Naive thymus-derived CD8-positive, alpha-beta T cell (primary cell): ENCODE measurements around the gene FLT1. TPM values are rescaled to one million over a fixed set of nuclear protein-coding genes. Genes with fewer than 3 reads are reported as not detected.

ENCODE experiments used
- ATAC-seq, 2 donors: fragments of 150-1000 bp; cut with Tn5 transposase in 1 of 2; sonication (Bioruptor Pico), chemical (Tn5 transposase) in 1 of 2; 1 replicate in 1 of 2; 2 replicates in 1 of 2; pipeline ENCODE4 v1.10.0; 2021; ENCODE audit warnings: mild to moderate bottlenecking in 2 of 2, moderate library complexity in 2 of 2
- POLR2A ChIA-PET: fragments of 350-600 bp; sonication (Branson Sonifier 250); formaldehyde crosslinking; loops from one replicate; lab custom pipeline; 2021; ENCODE audit warnings: antibody characterized with exemption; lab: Charles Lee
- DNase-seq, 10 donors: peaks; one replicate each; pipeline versions ENCODE4 v3.0.0 to v3.0.0-alpha.2; 2020 to 2022
- H3K27ac Mint-ChIP-seq, 10 donors: one replicate each; pipeline ENCODE4 v1.8.0; 2020 to 2022; ENCODE audit warnings: mild to moderate bottlenecking in 10 of 10, mixed read lengths in 10 of 10, moderate library complexity in 4 of 10, inconsistent platforms in 1 of 10
- H3K27me3 Mint-ChIP-seq, 5 donors: one replicate each; pipeline ENCODE4 v1.8.0; 2021 to 2022; ENCODE audit warnings: mixed read lengths in 5 of 5
- H3K36me3 Mint-ChIP-seq, 3 donors: one replicate each; pipeline ENCODE4 v1.8.0; 2020 to 2022; ENCODE audit warnings: mixed read lengths in 3 of 3, mild to moderate bottlenecking in 2 of 3, inconsistent platforms in 1 of 3
- H3K4me1 Mint-ChIP-seq, 4 donors: one replicate each; pipeline ENCODE4 v1.8.0; 2021 to 2022; ENCODE audit warnings: mixed read lengths in 4 of 4
- H3K4me3 Mint-ChIP-seq, 10 donors: one replicate each; pipeline ENCODE4 v1.8.0; 2020 to 2022; ENCODE audit warnings: mild to moderate bottlenecking in 10 of 10, mixed read lengths in 10 of 10, moderate library complexity in 6 of 10, inconsistent platforms in 1 of 10
- H3K9me3 Mint-ChIP-seq, 9 donors: one replicate each; pipeline ENCODE4 v1.8.0; 2020 to 2022; ENCODE audit warnings: mixed read lengths in 9 of 9, mild to moderate bottlenecking in 3 of 9, inconsistent platforms in 1 of 9, moderate library complexity in 1 of 9
- polyA plus RNA-seq, 3 donors: library from polyadenylated mRNA; unstranded; fragments of 300-500 nt; fragmentation: Illumina TruSeq; gene quantifications; one replicate each; pipeline ENCODE4 v1.2.3, GENCODE V29; 2021
- total RNA-seq, 8 experiments: library from RNA in 2 of 8; stranded (reverse) in 2 of 8; gene quantifications; one replicate each; pipeline ENCODE4 v1.2.3 and lab custom pipeline; 2021 to 2026

The FLT1 gene
- total and polyA plus RNA-seq, 5 experiments from 2014 or later: 0.97 to 2.4 (median 1.3) TPM

- ATAC-seq (no peak), DNase-seq (no peak)
- H3K9me3 Mint-ChIP-seq: no peaks in the 10 kb centered on the region
- peaks cover 0 to 2% (median 0%) of the 10 kb centered on the region in 4 donors for H3K4me1 Mint-ChIP-seq
- peak overlapping the region in 1 of 10 donors; percentile 48 for H3K27ac Mint-ChIP-seq
- POLR2A ChIA-PET: no interaction called here
- H3K27me3 Mint-ChIP-seq: no peaks in the 10 kb centered on the region
- H3K36me3 Mint-ChIP-seq: peaks cover 20 to 92% (median 30%) of the 10 kb centered on the region in 3 donors
- H3K4me3 Mint-ChIP-seq: no peak overlapping the region
Measured at GRCh38 chr13:28283600-28283999, 211.3 kb downstream of the FLT1 start.

- Mint-ChIP-seq H3K36me3 (peaks cover 14 to 91% (median 22%) of the 10 kb centered on the region in 3 donors), H3K27me3 (no peaks in the 10 kb centered on the region), H3K4me1 (peaks cover 0 to 2% (median 0%) of the 10 kb centered on the region in 4 donors), H3K4me3 (no peak overlapping the region), H3K27ac (peak overlapping the region in 1 of 10 donors; percentile 15), H3K9me3 (no peaks in the 10 kb centered on the region)
- ATAC-seq (no peak), DNase-seq (no peak)
- POLR2A ChIA-PET: no interaction called here
Measured at GRCh38 chr13:28282451-28282850, 212.5 kb downstream of the FLT1 start.

- H3K4me3 Mint-ChIP-seq: no peak overlapping the region
- H3K9me3 Mint-ChIP-seq: no peaks in the 10 kb centered on the region
- POLR2A ChIA-PET: no interaction called here
- no peak for ATAC-seq
- no peak for DNase-seq
- peaks cover 0 to 11% (median 3%) of the 10 kb centered on the region in 4 donors for H3K4me1 Mint-ChIP-seq
- H3K36me3 Mint-ChIP-seq: peaks cover 4 to 79% (median 14%) of the 10 kb centered on the region in 3 donors
- H3K27ac Mint-ChIP-seq: peak overlapping the region in 5 of 10 donors; percentile 25 to 85 (median 64)
- H3K27me3 Mint-ChIP-seq: no peaks in the 10 kb centered on the region
Measured at GRCh38 chr13:28273919-28274318, 221.0 kb downstream of the FLT1 start.

- ATAC-seq (no peak), DNase-seq (no peak)
- Mint-ChIP-seq H3K4me1 (peaks cover 2 to 25% (median 5%) of the 10 kb centered on the region in 4 donors), H3K27ac (peak overlapping the region in 1 of 10 donors; percentile 9), H3K27me3 (no peaks in the 10 kb centered on the region), H3K4me3 (no peak overlapping the region), H3K36me3 (peaks cover 13 to 82% (median 27%) of the 10 kb centered on the region in 3 donors), H3K9me3 (no peaks in the 10 kb centered on the region)
- POLR2A ChIA-PET: no interaction called here
Measured at GRCh38 chr13:28271056-28271840, 223.7 kb downstream of the FLT1 start.

- H3K4me1 Mint-ChIP-seq: peaks cover under 1 to 21% (median 5%) of the 10 kb centered on the region in 4 donors
- DNase-seq: peak in 2 of 10 donors; percentile 4 to 9
- H3K36me3 Mint-ChIP-seq: peaks cover 13 to 73% (median 20%) of the 10 kb centered on the region in 3 donors
- POLR2A ChIA-PET: no interaction called here
- H3K4me3 Mint-ChIP-seq: peak overlapping the region in 1 of 10 donors; percentile 11
- H3K9me3 Mint-ChIP-seq: no peaks in the 10 kb centered on the region
- H3K27me3 Mint-ChIP-seq: no peaks in the 10 kb centered on the region
- no peak for ATAC-seq
- H3K27ac Mint-ChIP-seq: peak overlapping the region in 4 of 10 donors; percentile 11 to 66 (median 42)
Measured at GRCh38 chr13:28268800-28269223, 226.1 kb downstream of the FLT1 start.

- ATAC-seq (no peak), DNase-seq (no peak)
- Mint-ChIP-seq H3K27me3 (no peaks in the 10 kb centered on the region), H3K4me3 (no peak overlapping the region), H3K36me3 (peaks cover 17 to 75% (median 23%) of the 10 kb centered on the region in 3 donors), H3K4me1 (peaks cover 1 to 20% (median 5%) of the 10 kb centered on the region in 4 donors), H3K27ac (peak overlapping the region in 1 of 10 donors; percentile 8), H3K9me3 (peaks cover 0 to 3% (median 0%) of the 10 kb centered on the region in 9 donors)
- POLR2A ChIA-PET: no interaction called here
Measured at GRCh38 chr13:28267497-28267896, 227.4 kb downstream of the FLT1 start.

GRCh38 chr13:28258417-28258816 is 236.5 kb downstream of the FLT1 start:
- Mint-ChIP-seq H3K27me3 (no peaks in the 10 kb centered on the region), H3K4me3 (no peak overlapping the region), H3K36me3 (peaks cover 16 to 65% (median 39%) of the 10 kb centered on the region in 3 donors), H3K27ac (peak overlapping the region in 3 of 10 donors; percentile 16 to 67 (median 50)), H3K9me3 (peaks cover 0 to 3% (median 0%) of the 10 kb centered on the region in 9 donors), H3K4me1 (peaks cover 5 to 31% (median 16%) of the 10 kb centered on the region in 4 donors)
- POLR2A ChIA-PET: no interaction called here
- no peak for DNase-seq
- no peak for ATAC-seq

- no peak for DNase-seq
- POLR2A ChIA-PET: no interaction called here
Measured at GRCh38 chr13:28257305-28257704, 237.6 kb downstream of the FLT1 start.

GRCh38 chr13:28252547-28252946 is 242.4 kb downstream of the FLT1 start:
- ATAC-seq (no peak), DNase-seq (no peak)
- POLR2A ChIA-PET: no interaction called here
- no peaks in the 10 kb centered on the region for H3K27me3 Mint-ChIP-seq
- H3K9me3 Mint-ChIP-seq: peaks cover 0 to 2% (median 0%) of the 10 kb centered on the region in 9 donors
- peak overlapping the region in 1 of 10 donors; percentile 37 for H3K27ac Mint-ChIP-seq
- H3K36me3 Mint-ChIP-seq: peaks cover 24 to 68% (median 28%) of the 10 kb centered on the region in 3 donors
- peaks cover 17 to 62% (median 48%) of the 10 kb centered on the region in 4 donors for H3K4me1 Mint-ChIP-seq
- no peak overlapping the region for H3K4me3 Mint-ChIP-seq

More at GRCh38 chr13:28257305-28257704, 237.6 kb downstream of the FLT1 start:
- Mint-ChIP-seq H3K4me3 (no peak overlapping the region), H3K27me3 (no peaks in the 10 kb centered on the region), H3K9me3 (no peaks in the 10 kb centered on the region), H3K27ac (no peak overlapping the region), H3K36me3 (peaks cover 12 to 61% (median 32%) of the 10 kb centered on the region in 3 donors), H3K4me1 (peaks cover 6 to 36% (median 23%) of the 10 kb centered on the region in 4 donors)
- no peak for ATAC-seq

GRCh38 chr13:28251466-28251865 is 243.5 kb downstream of the FLT1 start:
- peak overlapping the region in 5 of 10 donors; percentile 24 to 51 (median 26) for H3K27ac Mint-ChIP-seq
- H3K36me3 Mint-ChIP-seq: peaks cover 18 to 69% (median 31%) of the 10 kb centered on the region in 3 donors
- POLR2A ChIA-PET: no interaction called here
- peaks cover 0 to 2% (median 0%) of the 10 kb centered on the region in 9 donors for H3K9me3 Mint-ChIP-seq
- DNase-seq (no peak), ATAC-seq (no peak)
- peak overlapping the region in 3 of 10 donors; percentile 13 to 56 (median 53) for H3K4me3 Mint-ChIP-seq
- H3K27me3 Mint-ChIP-seq: no peaks in the 10 kb centered on the region
- peaks cover 23 to 69% (median 54%) of the 10 kb centered on the region in 4 donors for H3K4me1 Mint-ChIP-seq

GRCh38 chr13:28250542-28250941 is 244.4 kb downstream of the FLT1 start:
- POLR2A ChIA-PET: no interaction called here
- peaks cover 0 to 2% (median 0%) of the 10 kb centered on the region in 9 donors for H3K9me3 Mint-ChIP-seq

More at GRCh38 chr13:28250542-28250941, 244.4 kb downstream of the FLT1 start:
- Mint-ChIP-seq H3K4me1 (peaks cover 25 to 75% (median 59%) of the 10 kb centered on the region in 4 donors), H3K27ac (peak overlapping the region in 1 of 10 donors; percentile 14), H3K36me3 (peaks cover 12 to 71% (median 32%) of the 10 kb centered on the region in 3 donors), H3K27me3 (no peaks in the 10 kb centered on the region), H3K4me3 (no peak overlapping the region)
- no peak for ATAC-seq
- no peak for DNase-seq
